Measurements from ENCODE around the gene THAP8. TPM values are rescaled to one million over a fixed set of nuclear protein-coding genes. Genes with fewer than 3 reads are reported as not detected.
A peak's percentile ranks its signal among the peaks of the same experiment; 100 is the strongest.

Gene THAP8
- total and polyA plus RNA-seq, 2 of the 13 experiments (the other 11 are each of a cell fraction or from before 2014, with no cell fraction given) = 1.7 to 3.7 TPM

GRCh38 chr19:35995048-35995993 lies 58.8 kb downstream of the THAP8 start, which contains the start of gene SDHAF1 (continued):
- TF ChIP-seq ZNF839 (CRISPR knock-in tag; IDR thresholded peaks at IDR 0.05; ENCODE audit: borderline replicate concordance) (peak; percentile 20; the same call in 1 of the 2 replicates), ARNT (IDR thresholded peaks at IDR 0.05) (no peak), HMGXB4 (CRISPR knock-in tag; IDR thresholded peaks at IDR 0.05; ENCODE audit: borderline replicate concordance in 1 of 2, low read depth in 1 of 2) (peak; percentile 58 to 90; a peak in 2 of 4 replicates), PCBP1 (IDR thresholded peaks at IDR 0.05; ENCODE audit: borderline replicate concordance, low read depth, low read length) (0 out of 2 replicates have a peak, but pooled peaks have one; percentile 56), ZNF772 (CRISPR knock-in tag; IDR thresholded peaks at IDR 0.05) (peak; percentile 82), MXI1 (IDR thresholded peaks at IDR 0.05; ENCODE audit: borderline replicate concordance, low read depth, low read length) (peak; percentile 79; the same call in 2 of the 3 replicates), ZNF407 (CRISPR knock-in tag; IDR thresholded peaks at IDR 0.05; ENCODE audit: not compliant biosample characterization) (no peak), ATAD3A (CRISPR knock-in tag; IDR thresholded peaks at IDR 0.05) (no peak), SNAPC5 (CRISPR knock-in tag; IDR thresholded peaks at IDR 0.05; ENCODE audit: borderline replicate concordance) (0 out of 2 replicates have a peak, but pooled peaks have one; percentile 4), REST (IDR thresholded peaks at IDR 0.05; ENCODE audit: borderline replicate concordance in 1 of 2, low read depth in 1 of 2, low read length in 2 of 2) (no peak; a peak in 1 of 4 replicates)
